Dedifferentiated amniotic fluid mesenchymal stem cell (primary cell): ENCODE data around the gene SDR9C7.
"Not testable (repeated sequence)": the region's sequence is repeated elsewhere in the genome, so short reads cannot be mapped to it uniquely, and the experiment has no call there.

Experiments
- DNase-seq: peaks from one replicate; pipeline ENCODE4 v3.0.0-alpha.2; 2016; ENCODE audit errors: extremely low spot score

Gene SDR9C7

GRCh38 chr12:56933826-56934625, at the start of gene SDR9C7:
TSS of gene SDR9C7 (minus strand) at chr12:56934408. CDS start at chr12:56934261, 147 bp downstream.
- no peak for DNase-seq

GRCh38 chr12:56983386-56983785, 49.2 kb upstream of the SDR9C7 start:
- DNase-seq: no peak

- DNase-seq: not testable (repeated sequence)
These were observed 48.5 kb upstream of the SDR9C7 start for GRCh38 chr12:56982578-56983236.

GRCh38 chr12:56980941-56981530, 46.8 kb upstream of the SDR9C7 start:
- DNase-seq: no peak

GRCh38 chr12:56980268-56980667, 46.1 kb upstream of the SDR9C7 start:
- no peak for DNase-seq

- no peak for DNase-seq
These were observed 45.4 kb upstream of the SDR9C7 start for GRCh38 chr12:56979628-56980027.

GRCh38 chr12:56978397-56979138, 44.4 kb upstream of the SDR9C7 start:
- no peak for DNase-seq

GRCh38 chr12:56977361-56977760, 43.2 kb upstream of the SDR9C7 start:
- DNase-seq: not testable (repeated sequence)

- DNase-seq: not testable (repeated sequence)
These were observed 40.0 kb upstream of the SDR9C7 start for GRCh38 chr12:56974224-56974623.

- not testable (repeated sequence) for DNase-seq
These were observed 34.7 kb upstream of the SDR9C7 start for GRCh38 chr12:56968910-56969309.

GRCh38 chr12:56965997-56966642, 31.9 kb upstream of the SDR9C7 start:
- DNase-seq: not testable (repeated sequence)

- not testable (repeated sequence) for DNase-seq
These were observed 30.9 kb upstream of the SDR9C7 start for GRCh38 chr12:56965124-56965523.

- not testable (repeated sequence) for DNase-seq
These were observed 29.3 kb upstream of the SDR9C7 start for GRCh38 chr12:56963557-56963956.

- DNase-seq: not testable (repeated sequence)
These were observed 28.0 kb upstream of the SDR9C7 start for GRCh38 chr12:56962247-56962646.

- no peak for DNase-seq
These were observed 24.2 kb upstream of the SDR9C7 start for GRCh38 chr12:56958422-56958821.

- no peak for DNase-seq
These were observed 23.2 kb upstream of the SDR9C7 start, which contains the start of gene RDH16 for GRCh38 chr12:56957229-56958052. TSS of gene RDH16 (minus strand) at chr12:56957608. CDS start at chr12:56957462, 146 bp downstream.

GRCh38 chr12:56955631-56956256, 21.5 kb upstream of the SDR9C7 start:
- no peak for DNase-seq

- DNase-seq: no peak
These were observed 20.7 kb upstream of the SDR9C7 start for GRCh38 chr12:56954958-56955355.

GRCh38 chr12:56954057-56954957, 20.1 kb upstream of the SDR9C7 start:
- DNase-seq: no peak
